ENCODE measurements around the gene SPRR2G.
"Not testable (repeated sequence)": the region's sequence is repeated elsewhere in the genome, so short reads cannot be mapped to it uniquely, and the experiment has no call there.

The SPRR2G gene

GRCh38 chr1:153112454-153112853, 38.2 kb downstream of the SPRR2G start:
- DNase-seq, result not testable (repeated sequence)

GRCh38 chr1:153100245-153100644, 50.4 kb downstream of the SPRR2G start:
- DNase-seq, result no peak
